Measurements from ENCODE around the gene B3GALNT2.

The B3GALNT2 gene

DNA sequence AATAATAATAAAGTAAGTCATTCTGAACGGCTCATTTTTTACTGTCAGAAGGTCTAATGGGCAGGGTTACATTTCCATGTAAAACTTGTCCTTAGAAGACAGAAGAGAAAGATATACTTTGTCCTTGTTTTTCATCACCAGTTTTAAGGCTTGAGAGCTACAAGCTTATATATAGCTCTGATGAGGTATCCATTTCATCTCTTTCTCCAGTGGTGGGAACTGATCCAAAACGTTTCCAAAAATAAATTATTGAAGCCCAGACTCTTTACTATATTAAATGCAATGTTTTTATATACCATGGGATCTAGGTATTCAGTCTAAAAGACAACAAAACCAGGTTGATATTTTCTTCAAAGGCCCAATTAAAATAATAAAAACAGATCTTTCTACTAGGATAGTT, 8.7 kb downstream of the B3GALNT2 start:
- TF ChIP-seq, protein P1, sequence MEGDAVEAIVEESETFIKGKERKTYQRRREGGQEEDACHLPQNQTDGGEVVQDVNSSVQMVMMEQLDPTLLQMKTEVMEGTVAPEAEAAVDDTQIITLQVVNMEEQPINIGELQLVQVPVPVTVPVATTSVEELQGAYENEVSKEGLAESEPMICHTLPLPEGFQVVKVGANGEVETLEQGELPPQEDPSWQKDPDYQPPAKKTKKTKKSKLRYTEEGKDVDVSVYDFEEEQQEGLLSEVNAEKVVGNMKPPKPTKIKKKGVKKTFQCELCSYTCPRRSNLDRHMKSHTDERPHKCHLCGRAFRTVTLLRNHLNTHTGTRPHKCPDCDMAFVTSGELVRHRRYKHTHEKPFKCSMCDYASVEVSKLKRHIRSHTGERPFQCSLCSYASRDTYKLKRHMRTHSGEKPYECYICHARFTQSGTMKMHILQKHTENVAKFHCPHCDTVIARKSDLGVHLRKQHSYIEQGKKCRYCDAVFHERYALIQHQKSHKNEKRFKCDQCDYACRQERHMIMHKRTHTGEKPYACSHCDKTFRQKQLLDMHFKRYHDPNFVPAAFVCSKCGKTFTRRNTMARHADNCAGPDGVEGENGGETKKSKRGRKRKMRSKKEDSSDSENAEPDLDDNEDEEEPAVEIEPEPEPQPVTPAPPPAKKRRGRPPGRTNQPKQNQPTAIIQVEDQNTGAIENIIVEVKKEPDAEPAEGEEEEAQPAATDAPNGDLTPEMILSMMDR (IDR thresholded peaks at IDR 0.05; ENCODE audit: low read depth, low read length, missing control alignments) = no peak
- in situ Hi-C loops (cut with HindIII; ENCODE audit: low pct_ligation_motif_present, low sequenced_read_pairs) = no loop called here
- no peak for DNase-seq
- no peak overlapping the region for H3K4me3 ChIP-seq (ENCODE audit: low read depth, low read length)
- peaks cover 16% of the 10 kb centered on the region for H3K36me3 ChIP-seq (replicated peaks)
- no peak overlapping the region for H3K27ac ChIP-seq
- H3K27me3 ChIP-seq (replicated peaks) = no peaks in the 10 kb centered on the region

DNA sequence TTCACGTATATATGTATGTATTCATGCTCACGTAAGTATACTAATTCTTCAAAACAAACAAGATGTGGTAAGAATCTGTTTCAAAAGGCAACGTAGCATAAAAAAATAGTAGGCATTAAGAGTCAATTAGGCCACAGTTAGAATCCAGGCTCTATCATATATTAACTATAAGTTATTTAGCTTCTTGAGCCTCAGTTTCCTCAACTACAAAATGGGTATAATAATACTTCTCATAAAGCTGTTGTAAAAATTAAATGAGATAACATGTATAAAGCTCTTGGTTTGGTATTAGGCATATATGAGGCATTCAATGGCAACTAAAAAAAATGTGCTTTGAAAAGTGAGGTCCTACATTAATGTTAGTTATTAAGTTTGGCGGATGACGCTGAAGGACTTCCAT, 9.2 kb downstream of the B3GALNT2 start:
- no peak overlapping the region for H3K27ac ChIP-seq
- TF ChIP-seq, protein P1 (IDR thresholded peaks at IDR 0.05; ENCODE audit: low read depth, low read length, missing control alignments) = no peak
- in situ Hi-C loops (cut with HindIII; ENCODE audit: low pct_ligation_motif_present, low sequenced_read_pairs) = no loop called here
- no peak overlapping the region for H3K4me3 ChIP-seq (ENCODE audit: low read depth, low read length)
- no peak for DNase-seq
- H3K36me3 ChIP-seq (replicated peaks) = peaks cover 16% of the 10 kb centered on the region
- H3K27me3 ChIP-seq (replicated peaks) = no peaks in the 10 kb centered on the region

DNA sequence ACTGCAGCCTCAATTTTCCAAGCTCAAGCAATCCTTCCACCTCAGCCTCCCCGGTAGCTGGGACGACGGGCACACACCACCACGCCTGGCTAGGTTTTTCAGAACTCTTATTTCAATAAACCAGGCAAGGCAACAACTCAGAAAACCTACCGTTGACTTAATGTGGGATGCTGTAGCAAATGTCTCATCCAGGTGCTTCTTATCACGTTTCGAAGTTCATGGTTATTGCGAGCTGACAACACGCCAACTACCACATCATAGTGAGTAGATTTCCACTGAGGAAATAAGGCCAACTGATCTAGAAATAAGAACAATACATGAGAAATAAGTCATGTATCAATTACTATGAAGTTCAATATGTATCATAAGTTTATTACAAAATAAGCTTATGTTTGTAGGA, 9.7 kb downstream of the B3GALNT2 start:
- Histone ChIP-seq H3K4me3 (ENCODE audit: low read depth, low read length) (no peak overlapping the region), H3K27ac (no peak overlapping the region), H3K27me3 (replicated peaks) (no peaks in the 10 kb centered on the region), H3K36me3 (replicated peaks) (peaks cover 16% of the 10 kb centered on the region)
- no peak for DNase-seq
- TF ChIP-seq, protein P1 (IDR thresholded peaks at IDR 0.05; ENCODE audit: low read depth, low read length, missing control alignments) = no peak
- in situ Hi-C loops (cut with HindIII; ENCODE audit: low pct_ligation_motif_present, low sequenced_read_pairs) = no loop called here

DNA sequence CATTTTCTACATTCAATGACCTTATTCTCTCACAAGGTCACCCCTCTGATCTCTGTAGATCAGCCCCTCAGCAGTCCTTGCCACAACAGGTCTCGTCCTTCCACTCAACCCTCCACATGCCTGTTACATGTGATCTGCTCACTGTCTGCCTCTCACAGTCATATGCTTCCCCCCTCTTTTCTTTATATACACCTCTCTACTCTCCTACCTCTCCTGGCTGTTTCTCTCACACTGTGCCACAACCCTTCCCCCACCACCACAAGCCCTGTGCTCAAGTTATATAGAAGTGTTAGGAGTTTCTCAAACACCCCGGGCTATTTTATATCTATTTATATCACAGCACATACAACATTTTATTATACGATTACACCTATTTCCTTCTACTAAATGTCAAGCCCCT, 12.6 kb downstream of the B3GALNT2 start:
- Histone ChIP-seq H3K27me3 (replicated peaks) (no peaks in the 10 kb centered on the region), H3K36me3 (replicated peaks) (peaks cover 18% of the 10 kb centered on the region), H3K27ac (no peak overlapping the region), H3K4me3 (ENCODE audit: low read depth, low read length) (no peak overlapping the region)
- TF ChIP-seq, protein P1 (IDR thresholded peaks at IDR 0.05; ENCODE audit: low read depth, low read length, missing control alignments) = no peak
- in situ Hi-C loops (cut with HindIII; ENCODE audit: low pct_ligation_motif_present, low sequenced_read_pairs) = no loop called here
- no peak for DNase-seq

DNA sequence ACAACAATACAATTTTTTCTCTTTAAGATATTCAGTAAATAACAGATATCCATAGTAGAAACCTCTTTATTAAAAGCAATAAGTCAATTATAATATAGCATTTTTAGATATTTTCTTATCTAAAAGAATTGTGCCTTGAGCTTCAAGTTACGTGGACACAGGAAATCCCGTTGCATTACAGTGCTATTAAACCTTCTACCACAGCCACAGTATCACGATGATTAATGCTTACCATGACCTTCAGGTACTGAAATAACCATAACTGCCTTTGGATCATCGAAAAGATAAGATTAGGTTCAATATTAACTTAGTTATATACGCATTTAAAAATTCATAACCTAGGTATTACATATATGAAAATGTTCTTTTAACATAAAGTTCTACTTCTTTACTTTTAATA, 17.9 kb downstream of the B3GALNT2 start:
- peaks cover 7% of the 10 kb centered on the region for H3K36me3 ChIP-seq (replicated peaks)
- in situ Hi-C loops (cut with HindIII; ENCODE audit: low pct_ligation_motif_present, low sequenced_read_pairs) = no loop called here
- TF ChIP-seq, protein P1 (IDR thresholded peaks at IDR 0.05; ENCODE audit: low read depth, low read length, missing control alignments) = no peak
- DNase-seq = peak; percentile 58
- no peaks in the 10 kb centered on the region for H3K27me3 ChIP-seq (replicated peaks)
- no peak overlapping the region for H3K4me3 ChIP-seq (ENCODE audit: low read depth, low read length)
- no peak overlapping the region for H3K27ac ChIP-seq

DNA sequence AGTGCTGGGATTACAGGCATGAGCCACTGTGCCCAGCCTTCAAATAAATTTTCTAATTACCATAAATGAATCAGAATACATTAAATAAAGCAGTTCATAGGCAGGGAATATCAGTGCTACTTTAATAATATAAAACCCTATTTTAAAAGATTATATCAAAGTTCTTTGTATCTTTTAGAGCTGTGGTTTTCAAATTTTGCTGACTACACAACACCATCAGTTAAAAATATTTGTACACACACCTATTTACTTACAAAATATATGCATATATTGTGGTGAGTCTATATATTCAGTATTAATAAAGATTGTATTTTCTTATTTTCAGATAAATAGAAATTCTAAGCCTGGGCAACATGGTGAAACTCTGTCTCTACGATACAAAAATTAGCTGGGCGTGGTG, 18.7 kb downstream of the B3GALNT2 start:
- no peak overlapping the region for H3K4me3 ChIP-seq (ENCODE audit: low read depth, low read length)
- in situ Hi-C loops (cut with HindIII; ENCODE audit: low pct_ligation_motif_present, low sequenced_read_pairs) = no loop called here
- no peak overlapping the region for H3K27ac ChIP-seq
- TF ChIP-seq, protein P1 (IDR thresholded peaks at IDR 0.05; ENCODE audit: low read depth, low read length, missing control alignments) = no peak
- peaks cover 7% of the 10 kb centered on the region for H3K36me3 ChIP-seq (replicated peaks)
- no peaks in the 10 kb centered on the region for H3K27me3 ChIP-seq (replicated peaks)
- DNase-seq = no peak

Data from brain microvascular endothelial cell (primary cell).